GM12874 (cell line): ENCODE results near the gene VWA2.

Source experiments
- TF ChIP-seq, protein P1 (sequence below): IDR thresholded peaks from 2 replicates; pipeline ENCODE4 v1.5.1; 2011; ENCODE audit warnings: low read depth, mild to moderate bottlenecking, control low read depth, low read length, moderate library complexity; ENCODE audit not compliant: insufficient read depth

VWA2 gene, protein sequence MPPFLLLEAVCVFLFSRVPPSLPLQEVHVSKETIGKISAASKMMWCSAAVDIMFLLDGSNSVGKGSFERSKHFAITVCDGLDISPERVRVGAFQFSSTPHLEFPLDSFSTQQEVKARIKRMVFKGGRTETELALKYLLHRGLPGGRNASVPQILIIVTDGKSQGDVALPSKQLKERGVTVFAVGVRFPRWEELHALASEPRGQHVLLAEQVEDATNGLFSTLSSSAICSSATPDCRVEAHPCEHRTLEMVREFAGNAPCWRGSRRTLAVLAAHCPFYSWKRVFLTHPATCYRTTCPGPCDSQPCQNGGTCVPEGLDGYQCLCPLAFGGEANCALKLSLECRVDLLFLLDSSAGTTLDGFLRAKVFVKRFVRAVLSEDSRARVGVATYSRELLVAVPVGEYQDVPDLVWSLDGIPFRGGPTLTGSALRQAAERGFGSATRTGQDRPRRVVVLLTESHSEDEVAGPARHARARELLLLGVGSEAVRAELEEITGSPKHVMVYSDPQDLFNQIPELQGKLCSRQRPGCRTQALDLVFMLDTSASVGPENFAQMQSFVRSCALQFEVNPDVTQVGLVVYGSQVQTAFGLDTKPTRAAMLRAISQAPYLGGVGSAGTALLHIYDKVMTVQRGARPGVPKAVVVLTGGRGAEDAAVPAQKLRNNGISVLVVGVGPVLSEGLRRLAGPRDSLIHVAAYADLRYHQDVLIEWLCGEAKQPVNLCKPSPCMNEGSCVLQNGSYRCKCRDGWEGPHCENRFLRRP

DNA sequence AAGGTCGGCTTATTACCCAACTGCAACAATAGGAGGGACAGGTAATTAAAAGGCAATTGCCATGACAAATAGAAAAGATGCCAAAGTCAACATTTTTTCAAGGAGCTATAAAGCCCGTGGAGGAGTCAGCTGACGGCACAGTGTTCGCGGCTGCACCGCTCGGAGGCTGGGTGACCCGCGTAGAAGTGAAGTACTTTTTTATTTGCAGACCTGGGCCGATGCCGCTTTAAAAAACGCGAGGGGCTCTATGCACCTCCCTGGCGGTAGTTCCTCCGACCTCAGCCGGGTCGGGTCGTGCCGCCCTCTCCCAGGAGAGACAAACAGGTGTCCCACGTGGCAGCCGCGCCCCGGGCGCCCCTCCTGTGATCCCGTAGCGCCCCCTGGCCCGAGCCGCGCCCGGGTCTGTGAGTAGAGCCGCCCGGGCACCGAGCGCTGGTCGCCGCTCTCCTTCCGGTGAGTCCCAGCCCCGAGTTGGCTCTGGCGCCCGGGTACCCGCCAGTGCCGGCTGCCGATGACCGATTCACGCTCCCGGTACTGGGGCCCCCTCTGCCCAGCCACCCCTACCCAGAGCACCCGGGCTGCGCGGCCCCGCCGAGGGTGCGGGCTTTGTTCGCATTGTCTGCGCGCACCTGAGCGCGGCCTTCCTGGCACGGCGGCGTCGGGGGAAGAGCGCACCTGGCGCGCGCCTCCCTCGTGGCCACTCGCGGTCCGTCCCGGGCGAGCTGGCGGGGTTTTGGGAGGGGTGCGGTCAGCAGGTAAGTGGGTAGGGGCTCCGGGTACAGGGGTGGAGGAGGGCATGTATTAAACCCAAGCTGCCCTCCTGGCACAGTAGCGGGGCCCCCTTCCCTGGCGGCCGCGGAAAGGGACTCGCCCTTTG lies at the start of gene VWA2:
VWA2 (plus strand) TSS at position 138 of the 877 bp plus-strand sequence. CDS start 9,460 bp downstream, outside the sequence.
- TF ChIP-seq, protein P1, sequence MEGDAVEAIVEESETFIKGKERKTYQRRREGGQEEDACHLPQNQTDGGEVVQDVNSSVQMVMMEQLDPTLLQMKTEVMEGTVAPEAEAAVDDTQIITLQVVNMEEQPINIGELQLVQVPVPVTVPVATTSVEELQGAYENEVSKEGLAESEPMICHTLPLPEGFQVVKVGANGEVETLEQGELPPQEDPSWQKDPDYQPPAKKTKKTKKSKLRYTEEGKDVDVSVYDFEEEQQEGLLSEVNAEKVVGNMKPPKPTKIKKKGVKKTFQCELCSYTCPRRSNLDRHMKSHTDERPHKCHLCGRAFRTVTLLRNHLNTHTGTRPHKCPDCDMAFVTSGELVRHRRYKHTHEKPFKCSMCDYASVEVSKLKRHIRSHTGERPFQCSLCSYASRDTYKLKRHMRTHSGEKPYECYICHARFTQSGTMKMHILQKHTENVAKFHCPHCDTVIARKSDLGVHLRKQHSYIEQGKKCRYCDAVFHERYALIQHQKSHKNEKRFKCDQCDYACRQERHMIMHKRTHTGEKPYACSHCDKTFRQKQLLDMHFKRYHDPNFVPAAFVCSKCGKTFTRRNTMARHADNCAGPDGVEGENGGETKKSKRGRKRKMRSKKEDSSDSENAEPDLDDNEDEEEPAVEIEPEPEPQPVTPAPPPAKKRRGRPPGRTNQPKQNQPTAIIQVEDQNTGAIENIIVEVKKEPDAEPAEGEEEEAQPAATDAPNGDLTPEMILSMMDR: no peak

DNA sequence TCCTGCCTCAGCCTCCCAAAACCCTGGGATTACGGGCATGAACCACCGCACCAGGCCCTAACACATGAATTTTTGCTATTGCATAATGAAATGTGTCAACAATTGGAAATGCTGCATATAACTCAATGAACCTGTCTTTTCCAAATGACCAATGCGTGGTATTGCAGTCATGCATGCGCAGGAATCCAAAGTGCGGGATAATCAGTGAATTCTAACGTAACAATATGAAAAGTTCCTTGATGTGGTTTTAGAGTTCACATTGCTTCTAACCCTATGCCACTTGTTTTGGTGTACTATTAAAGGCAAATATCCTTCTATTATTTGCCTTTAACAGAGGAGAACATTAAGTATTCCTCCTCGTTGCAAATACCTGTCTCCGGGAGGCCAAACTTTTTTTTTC lies 49.4 kb upstream of the VWA2 start:
- TF ChIP-seq, protein P1: no peak

DNA sequence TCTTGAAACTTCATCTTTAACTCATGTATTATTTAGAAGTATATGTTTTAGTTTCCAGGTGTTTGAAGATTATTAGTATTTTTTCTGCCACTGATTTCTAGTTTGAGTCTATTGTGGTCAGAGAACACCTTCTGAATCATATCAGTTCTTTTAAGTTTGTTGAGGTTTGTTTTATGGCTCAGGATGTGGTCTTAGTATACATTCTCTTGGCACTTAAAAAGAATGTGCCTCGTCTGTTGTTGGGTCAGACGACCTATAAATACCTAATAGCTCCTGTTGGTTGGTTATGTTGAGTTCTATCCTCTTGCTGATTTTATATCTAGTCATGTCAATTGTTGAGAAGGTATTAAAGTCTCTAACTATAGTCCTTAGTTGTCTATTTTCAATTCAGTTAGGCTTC lies 44.0 kb upstream of the VWA2 start:
- TF ChIP-seq, protein P1: no peak

DNA sequence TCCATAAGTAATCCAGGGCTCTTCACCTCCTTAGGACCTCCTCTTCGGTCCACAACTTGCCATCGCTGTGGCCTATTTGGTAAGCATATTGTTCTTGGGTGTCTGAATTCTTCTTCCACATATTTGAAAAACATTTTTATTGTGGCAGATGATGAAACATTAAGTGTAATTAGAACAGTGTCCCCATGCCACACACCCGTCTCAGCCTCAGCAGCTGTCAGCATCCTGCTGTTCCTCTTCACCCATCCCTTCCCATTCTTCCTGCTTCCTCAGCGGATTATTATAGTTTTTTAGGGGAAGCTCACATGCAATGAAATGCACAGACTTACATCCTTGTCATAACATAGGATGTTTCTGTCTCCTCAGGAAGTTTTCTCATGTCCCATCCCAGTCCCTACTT lies 39.8 kb upstream of the VWA2 start:
- TF ChIP-seq, protein P1: no peak

DNA sequence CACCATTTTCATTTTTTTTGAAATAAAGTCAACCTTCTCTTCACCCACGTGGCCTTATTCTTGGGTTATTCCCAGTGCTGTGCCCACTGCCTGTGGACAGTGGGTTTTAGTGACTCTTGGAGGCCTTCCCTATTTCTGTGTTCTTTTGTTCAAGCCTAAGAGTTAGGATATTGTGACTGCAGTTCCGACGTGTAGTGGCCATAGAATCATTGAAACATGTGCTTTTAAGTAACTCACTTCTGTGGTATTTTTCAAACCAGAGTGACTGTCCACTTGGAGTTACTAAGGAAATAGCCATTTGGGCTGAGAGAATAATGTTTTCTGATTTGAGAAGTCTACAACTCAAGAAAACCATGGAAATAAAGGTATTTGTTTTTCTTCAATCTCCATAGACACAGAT lies 36.2 kb upstream of the VWA2 start:
- TF ChIP-seq, protein P1: no peak

DNA sequence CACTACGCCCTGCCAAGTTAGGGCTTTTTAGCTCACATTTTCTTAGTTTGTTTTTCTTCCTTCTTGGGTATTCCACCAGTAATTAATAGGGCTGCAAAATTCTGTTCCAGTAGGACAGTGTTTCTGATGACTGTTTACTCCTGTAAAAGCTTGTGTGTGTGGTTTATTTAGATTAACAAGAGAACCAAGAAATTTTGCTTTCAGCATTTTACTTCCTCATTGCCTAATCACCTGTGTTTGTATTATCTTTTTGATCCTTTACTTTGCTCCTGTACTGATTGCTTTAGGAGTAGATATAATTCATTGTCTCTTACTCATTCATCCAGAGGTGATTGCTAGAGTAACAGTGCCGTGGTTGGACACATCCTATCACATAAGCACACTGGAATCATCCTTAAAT lies 32.2 kb upstream of the VWA2 start:
- TF ChIP-seq, protein P1: no peak

DNA sequence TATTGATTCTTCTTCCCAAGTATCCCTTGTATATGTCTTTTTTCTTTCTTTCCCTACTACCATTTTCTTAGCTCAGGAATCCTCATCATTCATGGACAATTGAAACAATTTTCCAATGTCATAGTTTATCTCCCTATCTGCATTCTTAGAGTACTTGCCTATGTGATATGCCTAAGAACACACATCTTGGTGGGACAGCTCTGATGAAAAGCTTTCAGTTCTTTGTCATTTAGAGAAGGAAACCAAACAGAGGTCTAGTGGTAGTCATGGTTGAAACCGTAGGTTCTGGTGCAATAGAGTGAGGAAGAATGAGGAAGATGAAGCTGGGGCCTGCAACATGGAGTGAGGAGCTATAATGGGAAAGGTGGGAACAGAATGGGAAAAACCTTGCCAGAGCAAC lies 31.7 kb upstream of the VWA2 start:
- TF ChIP-seq, protein P1: no peak
